GM12878 (cell line): ENCODE data around the gene TRMT1. TPM values are rescaled to one million over a fixed set of nuclear protein-coding genes. Genes with fewer than 3 reads are reported as not detected.

Experiments used
- ATAC-seq: fragments of 200-7000 bp; cut with Tn5 transposase; 3 replicates; pipeline ENCODE4 v1.9.1; 2020; ENCODE audit warnings: mild to moderate bottlenecking, moderate library complexity
- BruUV-seq: library from RNA; stranded (reverse); fragments of 400-500 nt; replicated peaks from 2 replicates; lab custom pipeline; 2021; lab: Mats Ljungman, UMichigan
- CTCF ChIA-PET: fragments of 300-600 bp; sonication (Branson Sonifier 250); formaldehyde crosslinking; extraction: SDS; loops from one replicate; lab custom pipeline; 2021; ENCODE audit warnings: inconsistent platforms; lab: Yijun Ruan, JAX
- POLR2A ChIA-PET: fragments of 350-600 bp; formaldehyde crosslinking; extraction: SDS; loops from one replicate; lab custom pipeline; 2021; ENCODE audit warnings: inconsistent platforms; lab: Charles Lee
- RAD21 ChIA-PET: fragments of 300-600 bp; sonication (Branson Sonifier 250); formaldehyde crosslinking; loops from one replicate; lab custom pipeline; 2023; ENCODE audit warnings: antibody characterized with exemption; ENCODE audit not compliant: unreplicated experiment; lab: Charles Lee
- SMC1A ChIA-PET: fragments of 300-600 bp; sonication (Branson Sonifier 250); formaldehyde crosslinking; loops from one replicate; lab custom pipeline; 2023; ENCODE audit not compliant: unreplicated experiment, uncharacterized antibody; lab: Charles Lee
- DNase-seq: peaks from one replicate; pipeline ENCODE4 v3.0.0-alpha.2; 2011; ENCODE audit warnings: low read depth, low spot score
- FAIRE-seq: peaks from 3 replicates; lab custom pipeline; 2011; peaks lifted over from hg19 to GRCh38; lab: Jason Lieb, UNC
- H2AFZ ChIP-seq: 2 replicates; pipeline ENCODE4 v1.6.0; 2011; ENCODE audit warnings: low read depth, low read length, control low read depth; ENCODE audit not compliant: control insufficient read depth
- H3K27ac ChIP-seq: 2 replicates; pipeline ENCODE4 v1.5.1; 2011; ENCODE audit warnings: control low read depth; ENCODE audit not compliant: control insufficient read depth, insufficient read depth
- H3K27me3 ChIP-seq, 2 experiments: replicated peaks in 1 of 2; 2 replicates each; pipeline versions ENCODE4 v1.6.0 to v1.6.1; 2011; ENCODE audit warnings: low read length in 1 of 2; ENCODE audit not compliant: control insufficient read depth in 2 of 2, insufficient read depth in 2 of 2
- H3K36me3 ChIP-seq, 2 experiments: 2 replicates each; pipeline ENCODE4 v1.5.1; 2011; ENCODE audit warnings: low read length in 1 of 2; ENCODE audit not compliant: control insufficient read depth in 2 of 2, insufficient read depth in 2 of 2
- H3K4me1 ChIP-seq: 2 replicates; pipeline ENCODE4 v1.6.1; 2011; ENCODE audit warnings: mild to moderate bottlenecking, low read length, moderate library complexity, mixed read lengths; ENCODE audit not compliant: control insufficient read depth, insufficient read depth
- H3K4me2 ChIP-seq: 2 replicates; pipeline ENCODE4 v1.6.0; 2011; ENCODE audit warnings: control low read depth; ENCODE audit not compliant: control insufficient read depth, insufficient read depth
- H3K4me3 ChIP-seq: fragments of 200-600 bp; sonication (generic); 2 replicates; pipeline ENCODE4 v1.5.1; 2016
- H3K79me2 ChIP-seq: 2 replicates; pipeline ENCODE4 v1.6.0; 2011; ENCODE audit warnings: low read length; ENCODE audit not compliant: control insufficient read depth, insufficient read depth
- H3K9ac ChIP-seq: 2 replicates; pipeline ENCODE4 v1.8.0; 2011; ENCODE audit warnings: low read length, control low read depth, mixed read lengths; ENCODE audit not compliant: control insufficient read depth, insufficient read depth
- H3K9me3 ChIP-seq: replicated peaks from 3 replicates; pipeline ENCODE4 v1.5.1; 2011; ENCODE audit warnings: mild to moderate bottlenecking, low read length; ENCODE audit not compliant: control insufficient read depth, insufficient read depth
- H4K20me1 ChIP-seq: 2 replicates; pipeline ENCODE4 v1.6.0; 2011; ENCODE audit not compliant: control insufficient read depth, insufficient read depth
- CHD2 ChIP-seq: IDR thresholded peaks from 2 replicates; pipeline ENCODE4 v1.6.1; 2011; ENCODE audit warnings: low read depth, low read length, improper control_type of control experiment, borderline replicate concordance
- IRF4 ChIP-seq: IDR thresholded peaks from 2 replicates; pipeline ENCODE4 v1.6.1; 2011; ENCODE audit warnings: low read depth, low read length
- SMAD5 ChIP-seq: IDR thresholded peaks from 2 replicates; pipeline ENCODE4 v1.6.1; 2016; ENCODE audit warnings: antibody characterized with exemption, low read depth
- TCF12 ChIP-seq: IDR thresholded peaks from 2 replicates; pipeline ENCODE4 v1.6.1; 2011; ENCODE audit warnings: low read depth, mild to moderate bottlenecking, low read length
- ZNF274 ChIP-seq: IDR thresholded peaks from one replicate; pipeline ENCODE4 v1.8.0; 2011; ENCODE audit not compliant: insufficient read length, insufficient read depth
- WGBS: methylation state at CpG from one replicate; pipeline ENCODE4 v1.1.6; 2016; ENCODE audit warnings: low lambda C conversion rate; ENCODE audit not compliant: insufficient replicate concordance, insufficient coverage; ENCODE audit errors: missing lambda C conversion rate; 5-methylcytosine and 5-hydroxymethylcytosine counted together
- in situ Hi-C: fragments of 300-500 bp; cut with MboI; formaldehyde crosslinking; loops from 9 replicates; pipeline ENCODE4 v1.14.3; 2018; ENCODE audit warnings: mixed read lengths
- intact Hi-C: fragments of 100-400 bp; cut with micrococcal nuclease; formaldehyde crosslinking; loops from one replicate; pipeline ENCODE4 v1.14.2; 2022; ENCODE audit not compliant: unreplicated experiment
- polyA plus RNA-seq, 11 experiments: library from polyadenylated mRNA; depleted of rRNA in 4 of 11; unstranded in 6 of 11; stranded (reverse) in 5 of 11; fragments of >200 nt; fragmentation: Nextera tagmentation in 4 of 11; fragmentation: Illumina TruSeq in 1 of 11; extraction: Ambion mirVana in 4 of 11; extraction: Trizol in 1 of 11; gene quantifications; 1 replicate in 1 of 11; 2 replicates in 10 of 11; pipeline versions ENCODE4 v1.2.1 to v1.2.3, GENCODE V29; 2011 to 2016; ENCODE audit warnings: inconsistent platforms in 2 of 11, missing spikeins in 2 of 11, low read depth in 1 of 11
- total RNA-seq, 4 experiments: library from RNA; depleted of rRNA in 3 of 4; stranded (reverse); fragments of >200 nt in 3 of 4; fragmentation: Illumina TruSeq in 1 of 4; extraction: Trizol in 1 of 4; gene quantifications; 2 replicates each; pipeline versions ENCODE4 v1.2.1 to v1.2.3, GENCODE V29; 2013 to 2021
- TF ChIP-seq, protein P1 (sequence below): IDR thresholded peaks from 2 replicates; pipeline ENCODE4 v1.6.1; 2012; ENCODE audit warnings: mild to moderate bottlenecking, low read depth, low read length

Gene TRMT1
- total and polyA plus RNA-seq, 10 of the 15 experiments (the other 5 are each of a cell fraction or from before 2014, with no cell fraction given), result 3.4 to 68.8 (median 34.8) TPM

DNA sequence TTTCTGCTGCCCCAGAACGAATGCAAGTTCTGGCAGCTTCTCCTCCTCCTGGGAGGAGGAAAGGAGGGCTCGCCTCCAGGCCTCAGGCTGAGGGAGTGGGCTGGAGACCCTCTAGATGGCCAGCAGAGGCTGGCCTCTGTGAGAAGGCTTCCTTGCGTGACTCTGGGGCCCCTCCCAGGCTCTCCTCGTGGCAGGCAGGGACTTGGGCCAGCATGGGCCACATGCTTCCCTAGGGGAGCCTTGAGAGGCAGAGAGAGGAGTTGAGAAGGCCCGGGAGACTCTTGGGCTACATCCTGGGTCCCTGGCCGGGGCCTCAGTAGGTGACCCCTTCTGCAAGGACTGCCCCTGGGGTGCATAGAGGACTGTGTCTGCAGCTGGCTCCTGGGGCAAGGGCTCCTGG, 39.8 kb downstream of the TRMT1 start (continued):
- TF ChIP-seq, protein P1, sequence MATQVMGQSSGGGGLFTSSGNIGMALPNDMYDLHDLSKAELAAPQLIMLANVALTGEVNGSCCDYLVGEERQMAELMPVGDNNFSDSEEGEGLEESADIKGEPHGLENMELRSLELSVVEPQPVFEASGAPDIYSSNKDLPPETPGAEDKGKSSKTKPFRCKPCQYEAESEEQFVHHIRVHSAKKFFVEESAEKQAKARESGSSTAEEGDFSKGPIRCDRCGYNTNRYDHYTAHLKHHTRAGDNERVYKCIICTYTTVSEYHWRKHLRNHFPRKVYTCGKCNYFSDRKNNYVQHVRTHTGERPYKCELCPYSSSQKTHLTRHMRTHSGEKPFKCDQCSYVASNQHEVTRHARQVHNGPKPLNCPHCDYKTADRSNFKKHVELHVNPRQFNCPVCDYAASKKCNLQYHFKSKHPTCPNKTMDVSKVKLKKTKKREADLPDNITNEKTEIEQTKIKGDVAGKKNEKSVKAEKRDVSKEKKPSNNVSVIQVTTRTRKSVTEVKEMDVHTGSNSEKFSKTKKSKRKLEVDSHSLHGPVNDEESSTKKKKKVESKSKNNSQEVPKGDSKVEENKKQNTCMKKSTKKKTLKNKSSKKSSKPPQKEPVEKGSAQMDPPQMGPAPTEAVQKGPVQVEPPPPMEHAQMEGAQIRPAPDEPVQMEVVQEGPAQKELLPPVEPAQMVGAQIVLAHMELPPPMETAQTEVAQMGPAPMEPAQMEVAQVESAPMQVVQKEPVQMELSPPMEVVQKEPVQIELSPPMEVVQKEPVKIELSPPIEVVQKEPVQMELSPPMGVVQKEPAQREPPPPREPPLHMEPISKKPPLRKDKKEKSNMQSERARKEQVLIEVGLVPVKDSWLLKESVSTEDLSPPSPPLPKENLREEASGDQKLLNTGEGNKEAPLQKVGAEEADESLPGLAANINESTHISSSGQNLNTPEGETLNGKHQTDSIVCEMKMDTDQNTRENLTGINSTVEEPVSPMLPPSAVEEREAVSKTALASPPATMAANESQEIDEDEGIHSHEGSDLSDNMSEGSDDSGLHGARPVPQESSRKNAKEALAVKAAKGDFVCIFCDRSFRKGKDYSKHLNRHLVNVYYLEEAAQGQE, result no peak
- no peak for TF ChIP-seq CHD2

DNA sequence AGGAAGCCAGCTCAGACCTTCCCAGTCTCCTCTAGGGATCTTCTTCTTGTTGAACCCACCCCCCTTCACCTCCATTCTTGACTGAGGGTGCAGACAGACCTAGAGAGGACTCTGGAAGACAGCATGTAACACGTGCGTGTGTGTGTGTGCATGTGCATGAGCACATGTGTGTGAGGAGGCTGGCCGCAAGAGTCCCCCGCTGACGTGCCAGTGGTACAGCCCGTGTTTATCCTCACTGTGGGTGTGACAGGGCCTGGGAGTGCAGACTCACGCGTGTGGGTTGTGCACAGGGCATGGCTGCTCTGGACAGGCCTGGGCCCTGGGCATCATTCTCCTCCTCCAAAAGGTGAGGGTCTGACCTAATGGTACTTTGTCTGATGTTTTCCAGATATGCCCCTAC, 40.2 kb downstream of the TRMT1 start:
- Histone ChIP-seq H3K9ac (no peak overlapping the region), H3K4me3 (no peak overlapping the region), H3K27ac (no peak overlapping the region), H3K4me2 (no peak overlapping the region), H3K9me3 (no peaks in the 10 kb centered on the region), H3K79me2 (no peaks in the 10 kb centered on the region), H3K36me3 (no peaks in the 10 kb centered on the region), H2AFZ (no peak overlapping the region), H3K4me1 (no peaks in the 10 kb centered on the region), H4K20me1 (no peaks in the 10 kb centered on the region), H3K27me3 (peaks cover 1 to 3% of the 10 kb centered on the region in 2 experiments; a peak in 3 of 4 replicates)
- DNase-seq (no peak), ATAC-seq (no peak), FAIRE-seq (no peak)
- intact Hi-C loops (no loop called here), in situ Hi-C loops (no loop called here)
- ChIA-PET RAD21 (no interaction called here), CTCF (no interaction called here), SMC1A (no interaction called here), POLR2A (interaction anchor here (0.5 kb wide), 1 partner anchor 187 kb away, joined by 3 read pairs; no protein-coding TSS in a partner anchor)
- 72% methylated on average over 8 of the region's 8 CpGs for WGBS
- TF ChIP-seq IRF4 (no peak), ZNF274 (no peak), TCF12 (no peak), SMAD5 (no peak)
- BruUV-seq, result no TSS peak
